SK-N-SH (cell line): ENCODE data around the gene PLOD1.
"Not testable (repeated sequence)": the region's sequence is repeated elsewhere in the genome, so short reads cannot be mapped to it uniquely, and the experiment has no call there.

Experiments
- EZH2phosphoT487 ChIP-seq: fragments of 200-600 bp; sonication (generic); IDR thresholded peaks from 2 replicates; pipeline ENCODE4 v1.6.1; 2017; ENCODE audit warnings: low read depth, mixed run types, mild to moderate bottlenecking, antibody characterized with exemption, moderate library complexity, borderline replicate concordance
- GABPA ChIP-seq: IDR thresholded peaks from 2 replicates; pipeline ENCODE4 v1.4.0; 2012; ENCODE audit warnings: low read depth, mild to moderate bottlenecking
- JUND ChIP-seq: IDR thresholded peaks from 2 replicates; pipeline ENCODE4 v1.4.0; 2012
- POLR2AphosphoS5 ChIP-seq: IDR thresholded peaks from 2 replicates; pipeline ENCODE4 v1.6.1; 2012; ENCODE audit warnings: low read depth, low read length
- RFX5 ChIP-seq: IDR thresholded peaks from 2 replicates; pipeline ENCODE4 v1.6.1; 2012; ENCODE audit warnings: mild to moderate bottlenecking, improper control_type of control experiment, low read length
- TEAD4 ChIP-seq: IDR thresholded peaks from 2 replicates; pipeline ENCODE4 v1.4.0; 2012; ENCODE audit warnings: mild to moderate bottlenecking, borderline replicate concordance; ENCODE audit not compliant: insufficient read depth
- YY1 ChIP-seq: IDR thresholded peaks from 2 replicates; pipeline ENCODE4 v1.4.0; 2012; ENCODE audit warnings: low read depth, mild to moderate bottlenecking
- TF ChIP-seq, protein P1 (sequence below): fragments of 150-350 bp; IDR thresholded peaks from 2 replicates; pipeline ENCODE4 v1.6.1; 2017; ENCODE audit warnings: antibody characterized with exemption, low read length, low read depth, borderline replicate concordance
- TF ChIP-seq, protein P2 (sequence below): IDR thresholded peaks from 2 replicates; pipeline ENCODE4 v1.6.1; 2012; ENCODE audit warnings: mild to moderate bottlenecking, low read depth, low read length, moderate library complexity
- TF ChIP-seq, protein P3 (sequence below): fragments of 200-600 bp; sonication (generic); IDR thresholded peaks from 2 replicates; pipeline ENCODE4 v1.6.1; 2017; ENCODE audit warnings: antibody characterized with exemption, mild to moderate bottlenecking, moderate library complexity
- TF ChIP-seq, protein P4 (sequence below): IDR thresholded peaks from 2 replicates; pipeline ENCODE4 v1.4.0; 2012; ENCODE audit warnings: low read depth
- TF ChIP-seq, protein P5 (sequence below): IDR thresholded peaks from 2 replicates; pipeline ENCODE4 v1.4.0; 2012; ENCODE audit warnings: low read depth, borderline replicate concordance

DNA sequence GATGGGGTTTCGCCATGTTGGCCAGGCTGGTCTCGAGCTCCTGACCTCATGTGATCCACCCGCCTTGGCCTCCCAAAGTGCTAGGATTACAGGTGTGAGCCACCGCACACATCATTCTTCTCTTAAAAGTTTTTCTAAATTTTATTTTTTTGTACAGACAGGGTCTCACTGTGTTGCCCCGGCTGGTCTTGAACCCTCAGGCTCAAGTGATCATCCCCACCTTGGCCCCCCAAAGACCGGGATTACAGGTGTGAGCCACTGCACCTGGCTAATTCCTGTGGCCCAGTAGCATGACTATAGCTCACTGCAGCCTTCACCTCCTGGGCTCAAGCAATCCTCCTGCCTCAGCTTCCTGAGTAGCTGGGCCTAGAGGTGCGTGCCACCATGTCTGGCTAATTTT is 5.3 kb downstream of the PLOD1 start:
- TF ChIP-seq, protein P1, sequence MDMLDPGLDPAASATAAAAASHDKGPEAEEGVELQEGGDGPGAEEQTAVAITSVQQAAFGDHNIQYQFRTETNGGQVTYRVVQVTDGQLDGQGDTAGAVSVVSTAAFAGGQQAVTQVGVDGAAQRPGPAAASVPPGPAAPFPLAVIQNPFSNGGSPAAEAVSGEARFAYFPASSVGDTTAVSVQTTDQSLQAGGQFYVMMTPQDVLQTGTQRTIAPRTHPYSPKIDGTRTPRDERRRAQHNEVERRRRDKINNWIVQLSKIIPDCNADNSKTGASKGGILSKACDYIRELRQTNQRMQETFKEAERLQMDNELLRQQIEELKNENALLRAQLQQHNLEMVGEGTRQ: not testable (repeated sequence)
- TF ChIP-seq, protein P2, sequence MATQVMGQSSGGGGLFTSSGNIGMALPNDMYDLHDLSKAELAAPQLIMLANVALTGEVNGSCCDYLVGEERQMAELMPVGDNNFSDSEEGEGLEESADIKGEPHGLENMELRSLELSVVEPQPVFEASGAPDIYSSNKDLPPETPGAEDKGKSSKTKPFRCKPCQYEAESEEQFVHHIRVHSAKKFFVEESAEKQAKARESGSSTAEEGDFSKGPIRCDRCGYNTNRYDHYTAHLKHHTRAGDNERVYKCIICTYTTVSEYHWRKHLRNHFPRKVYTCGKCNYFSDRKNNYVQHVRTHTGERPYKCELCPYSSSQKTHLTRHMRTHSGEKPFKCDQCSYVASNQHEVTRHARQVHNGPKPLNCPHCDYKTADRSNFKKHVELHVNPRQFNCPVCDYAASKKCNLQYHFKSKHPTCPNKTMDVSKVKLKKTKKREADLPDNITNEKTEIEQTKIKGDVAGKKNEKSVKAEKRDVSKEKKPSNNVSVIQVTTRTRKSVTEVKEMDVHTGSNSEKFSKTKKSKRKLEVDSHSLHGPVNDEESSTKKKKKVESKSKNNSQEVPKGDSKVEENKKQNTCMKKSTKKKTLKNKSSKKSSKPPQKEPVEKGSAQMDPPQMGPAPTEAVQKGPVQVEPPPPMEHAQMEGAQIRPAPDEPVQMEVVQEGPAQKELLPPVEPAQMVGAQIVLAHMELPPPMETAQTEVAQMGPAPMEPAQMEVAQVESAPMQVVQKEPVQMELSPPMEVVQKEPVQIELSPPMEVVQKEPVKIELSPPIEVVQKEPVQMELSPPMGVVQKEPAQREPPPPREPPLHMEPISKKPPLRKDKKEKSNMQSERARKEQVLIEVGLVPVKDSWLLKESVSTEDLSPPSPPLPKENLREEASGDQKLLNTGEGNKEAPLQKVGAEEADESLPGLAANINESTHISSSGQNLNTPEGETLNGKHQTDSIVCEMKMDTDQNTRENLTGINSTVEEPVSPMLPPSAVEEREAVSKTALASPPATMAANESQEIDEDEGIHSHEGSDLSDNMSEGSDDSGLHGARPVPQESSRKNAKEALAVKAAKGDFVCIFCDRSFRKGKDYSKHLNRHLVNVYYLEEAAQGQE: not testable (repeated sequence)
- TF ChIP-seq, protein P3, sequence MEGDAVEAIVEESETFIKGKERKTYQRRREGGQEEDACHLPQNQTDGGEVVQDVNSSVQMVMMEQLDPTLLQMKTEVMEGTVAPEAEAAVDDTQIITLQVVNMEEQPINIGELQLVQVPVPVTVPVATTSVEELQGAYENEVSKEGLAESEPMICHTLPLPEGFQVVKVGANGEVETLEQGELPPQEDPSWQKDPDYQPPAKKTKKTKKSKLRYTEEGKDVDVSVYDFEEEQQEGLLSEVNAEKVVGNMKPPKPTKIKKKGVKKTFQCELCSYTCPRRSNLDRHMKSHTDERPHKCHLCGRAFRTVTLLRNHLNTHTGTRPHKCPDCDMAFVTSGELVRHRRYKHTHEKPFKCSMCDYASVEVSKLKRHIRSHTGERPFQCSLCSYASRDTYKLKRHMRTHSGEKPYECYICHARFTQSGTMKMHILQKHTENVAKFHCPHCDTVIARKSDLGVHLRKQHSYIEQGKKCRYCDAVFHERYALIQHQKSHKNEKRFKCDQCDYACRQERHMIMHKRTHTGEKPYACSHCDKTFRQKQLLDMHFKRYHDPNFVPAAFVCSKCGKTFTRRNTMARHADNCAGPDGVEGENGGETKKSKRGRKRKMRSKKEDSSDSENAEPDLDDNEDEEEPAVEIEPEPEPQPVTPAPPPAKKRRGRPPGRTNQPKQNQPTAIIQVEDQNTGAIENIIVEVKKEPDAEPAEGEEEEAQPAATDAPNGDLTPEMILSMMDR: not testable (repeated sequence)
- TF ChIP-seq, protein P4, sequence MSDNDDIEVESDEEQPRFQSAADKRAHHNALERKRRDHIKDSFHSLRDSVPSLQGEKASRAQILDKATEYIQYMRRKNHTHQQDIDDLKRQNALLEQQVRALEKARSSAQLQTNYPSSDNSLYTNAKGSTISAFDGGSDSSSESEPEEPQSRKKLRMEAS: not testable (repeated sequence)
- not testable (repeated sequence) for TF ChIP-seq TEAD4, GABPA, RFX5, YY1, EZH2phosphoT487, JUND, POLR2AphosphoS5
- TF ChIP-seq, protein P5, sequence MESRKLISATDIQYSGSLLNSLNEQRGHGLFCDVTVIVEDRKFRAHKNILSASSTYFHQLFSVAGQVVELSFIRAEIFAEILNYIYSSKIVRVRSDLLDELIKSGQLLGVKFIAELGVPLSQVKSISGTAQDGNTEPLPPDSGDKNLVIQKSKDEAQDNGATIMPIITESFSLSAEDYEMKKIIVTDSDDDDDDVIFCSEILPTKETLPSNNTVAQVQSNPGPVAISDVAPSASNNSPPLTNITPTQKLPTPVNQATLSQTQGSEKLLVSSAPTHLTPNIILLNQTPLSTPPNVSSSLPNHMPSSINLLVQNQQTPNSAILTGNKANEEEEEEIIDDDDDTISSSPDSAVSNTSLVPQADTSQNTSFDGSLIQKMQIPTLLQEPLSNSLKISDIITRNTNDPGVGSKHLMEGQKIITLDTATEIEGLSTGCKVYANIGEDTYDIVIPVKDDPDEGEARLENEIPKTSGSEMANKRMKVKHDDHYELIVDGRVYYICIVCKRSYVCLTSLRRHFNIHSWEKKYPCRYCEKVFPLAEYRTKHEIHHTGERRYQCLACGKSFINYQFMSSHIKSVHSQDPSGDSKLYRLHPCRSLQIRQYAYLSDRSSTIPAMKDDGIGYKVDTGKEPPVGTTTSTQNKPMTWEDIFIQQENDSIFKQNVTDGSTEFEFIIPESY: not testable (repeated sequence)
